ENCODE results near the gene ZNF534.

Gene ZNF534

DNA sequence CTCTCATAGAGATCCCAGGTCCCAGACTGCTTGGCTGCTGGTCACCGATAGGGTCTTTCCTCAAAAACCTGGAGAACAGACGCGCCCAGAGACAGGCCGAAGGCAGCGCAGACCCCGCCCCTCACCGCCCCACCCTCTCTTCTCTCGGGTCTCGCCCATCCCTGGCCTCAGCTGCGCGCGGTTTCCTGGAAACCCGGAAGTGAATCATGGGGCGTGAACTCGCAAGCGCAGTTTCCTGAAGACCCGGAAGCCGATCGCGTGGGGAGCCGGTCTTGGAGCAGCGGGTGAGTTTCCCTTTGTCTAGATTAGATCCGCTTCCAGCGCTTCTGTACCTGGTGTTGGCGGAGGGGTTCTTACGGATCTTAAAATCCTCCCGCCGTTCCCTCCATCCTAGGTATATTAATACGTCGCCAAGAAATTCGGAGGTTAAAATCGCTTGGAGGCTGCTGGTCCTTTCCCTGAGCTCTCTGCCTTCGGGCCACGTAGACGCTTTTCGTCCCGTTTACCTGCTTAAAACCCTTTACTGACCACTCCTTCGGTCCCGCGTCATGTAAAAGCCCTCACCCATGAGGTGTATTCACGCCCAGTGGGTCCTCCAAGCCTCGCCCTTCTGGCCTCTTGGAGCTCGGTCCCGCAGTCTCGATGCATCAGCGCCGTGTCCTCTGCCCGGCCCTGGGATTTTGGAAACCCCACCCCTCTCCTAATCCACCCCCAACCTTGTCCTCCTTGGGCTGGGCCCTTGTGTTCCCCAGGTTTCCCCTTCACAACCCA is 24.6 kb downstream of the ZNF534 start, which contains the start of gene ZNF578:
TSS of gene ZNF578 (plus strand) at position 230 of the 771 bp plus-strand sequence. CDS start 48,293 bp downstream, outside the sequence.
- Histone ChIP-seq H3K36me3 (ENCODE audit: control insufficient read depth, low read length) (no peaks in the 10 kb centered on the region), H4K20me1 (ENCODE audit: control insufficient read depth, insufficient read depth, low read depth, low read length) (no peaks in the 10 kb centered on the region), H3K4me3 (ENCODE audit: low read length) (no peak within 1 kb of the TSS), H3K9me2 (replicated peaks; ENCODE audit: control insufficient read depth, low read length) (no peaks in the 10 kb centered on the region), H3K9me3 (ENCODE audit: control insufficient read depth, insufficient read depth, low read length) (peaks cover 22% of the 10 kb centered on the region), H3K4me1 (ENCODE audit: control insufficient read depth, low read length) (no peaks in the 10 kb centered on the region), H3K79me2 (ENCODE audit: control insufficient read depth, low read length) (no peaks in the 10 kb centered on the region), H3F3A (ENCODE audit: control insufficient read depth, insufficient read depth) (no peaks in the 10 kb centered on the region), H3K27ac (ENCODE audit: low read depth, low read length) (no peak within 1 kb of the TSS), H3K27me3 (ENCODE audit: control insufficient read depth, low read length) (no peaks in the 10 kb centered on the region), H3K4me2 (ENCODE audit: low read length) (no peak within 1 kb of the TSS)
- TF ChIP-seq EZH2phosphoT487 (IDR thresholded peaks at IDR 0.05; ENCODE audit: borderline replicate concordance, low read length), result no peak
- TF ChIP-seq, protein P1, sequence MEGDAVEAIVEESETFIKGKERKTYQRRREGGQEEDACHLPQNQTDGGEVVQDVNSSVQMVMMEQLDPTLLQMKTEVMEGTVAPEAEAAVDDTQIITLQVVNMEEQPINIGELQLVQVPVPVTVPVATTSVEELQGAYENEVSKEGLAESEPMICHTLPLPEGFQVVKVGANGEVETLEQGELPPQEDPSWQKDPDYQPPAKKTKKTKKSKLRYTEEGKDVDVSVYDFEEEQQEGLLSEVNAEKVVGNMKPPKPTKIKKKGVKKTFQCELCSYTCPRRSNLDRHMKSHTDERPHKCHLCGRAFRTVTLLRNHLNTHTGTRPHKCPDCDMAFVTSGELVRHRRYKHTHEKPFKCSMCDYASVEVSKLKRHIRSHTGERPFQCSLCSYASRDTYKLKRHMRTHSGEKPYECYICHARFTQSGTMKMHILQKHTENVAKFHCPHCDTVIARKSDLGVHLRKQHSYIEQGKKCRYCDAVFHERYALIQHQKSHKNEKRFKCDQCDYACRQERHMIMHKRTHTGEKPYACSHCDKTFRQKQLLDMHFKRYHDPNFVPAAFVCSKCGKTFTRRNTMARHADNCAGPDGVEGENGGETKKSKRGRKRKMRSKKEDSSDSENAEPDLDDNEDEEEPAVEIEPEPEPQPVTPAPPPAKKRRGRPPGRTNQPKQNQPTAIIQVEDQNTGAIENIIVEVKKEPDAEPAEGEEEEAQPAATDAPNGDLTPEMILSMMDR (IDR thresholded peaks at IDR 0.05; ENCODE audit: low read depth, low read length, poor library complexity, severe bottlenecking), result no peak

DNA sequence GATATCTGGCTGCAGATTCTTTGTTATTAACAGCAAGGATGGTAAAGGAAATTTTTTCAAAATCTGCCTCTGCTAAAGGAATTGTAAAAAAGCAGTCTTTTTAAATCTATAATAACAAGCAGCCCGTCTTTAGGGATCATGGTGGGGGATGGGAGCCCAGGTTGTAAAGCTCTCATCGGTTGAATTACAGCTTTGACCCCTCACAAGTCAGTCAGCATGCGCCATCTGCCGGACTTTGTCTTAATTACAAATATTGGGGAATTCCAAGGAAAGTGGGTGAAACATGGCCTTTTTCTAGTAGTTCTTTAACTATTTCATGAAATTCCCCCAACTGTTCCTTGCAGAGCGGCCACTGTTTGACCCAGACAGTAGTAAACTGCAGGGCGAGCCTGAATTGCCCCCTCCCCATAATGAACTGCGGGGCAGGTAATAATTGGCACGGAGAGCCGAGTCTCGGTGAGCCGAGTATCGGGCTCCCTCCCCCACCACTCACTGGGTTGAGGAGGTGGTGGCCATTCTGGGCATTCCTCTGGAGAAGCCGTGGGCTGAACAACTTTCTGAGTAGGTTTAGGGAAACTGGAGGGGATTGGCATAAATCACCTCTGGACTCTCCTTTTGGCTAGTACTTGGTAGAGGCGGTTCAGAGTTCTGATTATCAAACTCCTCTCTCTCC is 36.0 kb downstream of the ZNF534 start:
- no peaks in the 10 kb centered on the region for H3K79me2 ChIP-seq (ENCODE audit: control insufficient read depth, low read length)
- H3K4me3 ChIP-seq (ENCODE audit: low read length), result no peak overlapping the region
- no peak overlapping the region for H3K4me2 ChIP-seq (ENCODE audit: low read length)
- H3F3A ChIP-seq (ENCODE audit: control insufficient read depth, insufficient read depth), result no peaks in the 10 kb centered on the region
- no peak for TF ChIP-seq EZH2phosphoT487 (IDR thresholded peaks at IDR 0.05; ENCODE audit: borderline replicate concordance, low read length)
- TF ChIP-seq, protein P1 (IDR thresholded peaks at IDR 0.05; ENCODE audit: low read depth, low read length, poor library complexity, severe bottlenecking), result no peak
- no peaks in the 10 kb centered on the region for H3K9me2 ChIP-seq (replicated peaks; ENCODE audit: control insufficient read depth, low read length)
- no peaks in the 10 kb centered on the region for H3K4me1 ChIP-seq (ENCODE audit: control insufficient read depth, low read length)
- H3K9me3 ChIP-seq (ENCODE audit: control insufficient read depth, insufficient read depth, low read length), result peaks cover 27% of the 10 kb centered on the region; the same call in 1 of the 2 replicates
- H3K27me3 ChIP-seq (ENCODE audit: control insufficient read depth, low read length), result no peaks in the 10 kb centered on the region
- H3K36me3 ChIP-seq (ENCODE audit: control insufficient read depth, low read length), result no peaks in the 10 kb centered on the region
- no peaks in the 10 kb centered on the region for H4K20me1 ChIP-seq (ENCODE audit: control insufficient read depth, insufficient read depth, low read depth, low read length)
- H3K27ac ChIP-seq (ENCODE audit: low read depth, low read length), result no peak overlapping the region

DNA sequence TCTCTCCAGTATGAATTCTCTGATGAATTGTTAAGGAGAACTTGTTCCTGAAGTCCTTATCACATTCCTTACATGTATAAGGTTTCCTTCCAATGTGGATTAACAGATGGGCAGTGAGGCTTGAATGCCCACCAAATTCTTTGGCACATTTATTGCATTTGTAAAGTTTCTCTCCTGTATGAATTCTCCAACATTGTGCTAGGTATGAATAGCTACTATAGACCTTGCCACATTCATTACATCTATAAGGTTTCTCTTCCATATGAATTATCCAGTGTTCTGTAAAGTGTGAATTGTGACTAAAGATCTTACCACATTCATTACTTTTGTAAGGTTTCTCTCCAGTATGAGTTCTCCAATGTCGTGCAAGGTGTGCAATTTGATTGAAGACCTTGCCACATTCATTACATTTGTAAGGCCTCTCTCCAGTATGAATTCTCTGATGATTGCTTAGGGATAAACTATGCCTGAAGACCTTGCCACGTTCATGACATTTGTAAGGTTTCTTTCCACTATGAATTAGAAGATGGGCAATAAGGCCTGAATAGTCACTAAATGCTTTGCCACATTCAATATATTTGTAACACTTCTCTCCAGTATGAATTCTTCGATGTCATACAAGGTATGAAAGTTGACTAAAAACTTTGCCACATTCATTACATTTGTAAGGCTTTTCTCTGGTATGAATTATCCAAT is 44.9 kb downstream of the ZNF534 start:
- Histone ChIP-seq H3K9me3 (ENCODE audit: control insufficient read depth, insufficient read depth, low read length) (peaks cover 76% of the 10 kb centered on the region), H3K27ac (ENCODE audit: low read depth, low read length) (no peak overlapping the region)
- TF ChIP-seq, protein P1 (IDR thresholded peaks at IDR 0.05; ENCODE audit: low read depth, low read length, poor library complexity, severe bottlenecking), result no peak
- no peak for TF ChIP-seq EZH2phosphoT487 (IDR thresholded peaks at IDR 0.05; ENCODE audit: borderline replicate concordance, low read length)

More for the DNA sequence above, 44.9 kb downstream of the ZNF534 start:
- H3K4me1 ChIP-seq (ENCODE audit: control insufficient read depth, low read length), result no peaks in the 10 kb centered on the region
- no peak overlapping the region for H3K4me3 ChIP-seq (ENCODE audit: low read length)
- no peaks in the 10 kb centered on the region for H3K79me2 ChIP-seq (ENCODE audit: control insufficient read depth, low read length)
- no peaks in the 10 kb centered on the region for H3K9me2 ChIP-seq (replicated peaks; ENCODE audit: control insufficient read depth, low read length)
- H4K20me1 ChIP-seq (ENCODE audit: control insufficient read depth, insufficient read depth, low read depth, low read length), result no peaks in the 10 kb centered on the region
- no peaks in the 10 kb centered on the region for H3F3A ChIP-seq (ENCODE audit: control insufficient read depth, insufficient read depth)
- no peak overlapping the region for H3K4me2 ChIP-seq (ENCODE audit: low read length)
- no peaks in the 10 kb centered on the region for H3K36me3 ChIP-seq (ENCODE audit: control insufficient read depth, low read length)
- no peaks in the 10 kb centered on the region for H3K27me3 ChIP-seq (ENCODE audit: control insufficient read depth, low read length)
